GM19025 (cell line): ENCODE data around the gene C11orf58.

Experiments used
- ATAC-seq: cut with Tn5 transposase; IDR thresholded peaks from one replicate; pipeline ENCODE4 v1.9.1; 2021; ENCODE audit warnings: mild to moderate bottlenecking, low read depth, moderate library complexity; ENCODE audit not compliant: unreplicated experiment

C11orf58 gene

GRCh38 chr11:16767137-16767536 is 28.7 kb downstream of the C11orf58 start:
- no peak for ATAC-seq

DNA sequence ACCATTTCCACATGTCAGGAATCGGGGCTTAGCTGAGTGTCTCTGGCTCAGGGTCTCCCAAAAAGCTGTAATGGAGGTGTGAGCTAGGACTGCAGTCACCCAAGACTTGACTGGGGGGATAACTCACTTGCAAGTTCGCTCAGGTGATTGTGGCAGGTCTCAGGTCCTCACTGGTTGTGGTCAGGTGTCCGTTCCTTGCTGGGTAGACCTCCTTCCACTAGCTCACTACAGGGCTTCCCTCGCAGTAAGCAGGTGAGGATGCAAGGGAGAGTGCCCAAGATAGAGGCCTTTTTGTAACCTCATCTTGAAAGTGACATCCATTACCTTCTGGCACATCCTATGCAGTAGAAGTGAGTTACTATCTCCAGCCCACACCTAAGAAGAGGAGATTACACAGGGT is 29.5 kb downstream of the C11orf58 start:
- no peak for ATAC-seq

- no peak for ATAC-seq
Observed at GRCh38 chr11:16769386-16769785, 30.9 kb downstream of the C11orf58 start.

GRCh38 chr11:16770016-16770415 is 31.6 kb downstream of the C11orf58 start:
- no peak for ATAC-seq

GRCh38 chr11:16771350-16772140 is 33.1 kb downstream of the C11orf58 start:
- peak; percentile 44 for ATAC-seq

DNA sequence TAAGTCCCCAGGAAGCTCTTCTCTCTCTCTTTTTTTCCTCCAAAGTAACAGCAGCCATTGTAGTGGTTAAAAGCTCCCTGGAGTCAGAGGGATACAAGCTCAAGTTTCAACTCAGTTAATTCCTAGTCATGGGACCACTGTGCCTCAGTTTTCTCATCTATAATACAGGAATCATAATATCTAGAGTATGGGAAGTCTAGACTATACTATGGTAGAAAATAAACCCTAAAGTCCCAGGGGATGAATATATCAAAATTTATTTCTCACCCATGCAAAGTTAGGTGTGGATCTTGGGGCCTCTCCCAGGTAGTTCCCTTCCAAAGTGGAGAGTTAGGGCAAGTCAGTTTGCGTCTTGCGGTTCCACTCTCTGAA is 33.7 kb downstream of the C11orf58 start:
- ATAC-seq, result no peak

DNA sequence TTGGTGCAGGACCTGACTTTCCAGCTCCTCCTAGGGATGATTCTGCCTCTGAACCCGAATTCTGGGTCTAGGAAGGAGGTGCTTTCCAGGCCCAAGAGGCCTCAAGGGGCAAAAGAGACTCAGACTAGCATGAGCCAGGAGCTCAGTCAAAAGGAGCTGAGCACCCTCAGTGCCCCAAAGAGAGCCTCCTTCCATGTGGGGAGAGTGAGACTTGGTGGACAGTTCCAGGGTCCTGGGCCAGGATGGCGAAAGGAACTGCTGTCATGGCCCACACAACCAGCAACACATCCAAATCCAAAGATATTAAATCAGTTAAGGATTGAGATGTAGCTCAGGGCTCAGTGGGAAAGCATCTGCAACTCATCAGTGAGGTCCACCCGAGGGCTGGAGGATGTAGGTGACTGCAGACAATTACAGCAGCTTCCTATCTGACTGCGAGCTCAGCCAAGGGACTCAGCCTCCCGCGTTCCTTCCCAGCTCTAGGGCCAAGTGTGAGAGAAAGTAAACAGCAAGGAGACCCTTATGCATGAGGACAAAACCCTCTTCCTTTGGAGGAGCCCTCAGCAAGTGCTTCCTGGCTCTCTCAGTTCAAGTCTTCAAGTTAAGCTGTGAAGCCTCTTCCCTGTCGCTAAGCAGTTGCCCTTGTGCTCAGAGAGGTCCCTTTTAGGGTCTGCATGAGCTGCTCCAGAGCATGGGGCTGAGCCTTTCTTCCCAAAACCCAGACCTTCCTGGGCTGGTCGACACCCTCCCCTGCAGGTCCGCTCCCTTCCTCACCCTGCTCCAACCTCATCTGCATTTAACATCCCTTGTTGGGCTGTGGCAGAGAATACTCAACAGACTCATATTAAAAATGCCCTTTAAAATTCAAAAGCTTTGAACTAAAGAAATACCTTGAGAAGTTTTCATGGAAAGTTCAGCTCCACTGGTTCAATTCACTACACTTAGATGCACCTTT is 35.8 kb downstream of the C11orf58 start:
- no peak for ATAC-seq

DNA sequence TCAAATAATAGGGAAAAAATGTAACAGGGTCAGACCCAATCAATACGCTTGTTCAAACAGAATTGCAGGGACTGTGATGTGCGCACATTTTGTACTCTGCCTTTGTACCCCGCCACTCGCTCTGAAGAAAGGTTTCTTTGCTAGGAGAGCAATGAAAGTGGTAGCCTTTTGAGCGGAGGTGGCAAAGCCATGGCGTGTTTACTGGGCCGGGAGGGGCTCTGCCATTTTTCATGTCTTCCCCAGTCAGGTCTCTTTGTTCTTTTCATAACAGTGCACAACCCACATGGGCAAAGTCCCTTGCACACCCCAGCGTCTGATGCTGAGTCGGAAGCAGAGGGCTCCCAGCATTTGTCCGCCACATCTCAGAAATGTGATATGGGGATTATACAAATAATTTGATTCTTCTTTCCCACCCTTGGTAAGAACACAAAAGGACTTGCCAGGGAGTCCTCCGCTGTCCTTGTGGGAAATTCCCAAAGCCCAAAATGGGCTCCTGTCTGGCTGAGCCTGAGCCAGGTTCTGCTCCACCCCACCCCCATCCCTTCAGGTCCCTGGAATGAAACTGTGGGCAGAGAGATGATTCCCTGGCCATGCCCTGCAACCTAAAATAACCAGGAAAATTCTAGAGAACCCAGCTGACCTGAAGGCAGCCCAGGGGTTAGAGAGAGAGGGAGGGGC is 36.6 kb downstream of the C11orf58 start:
- no peak for ATAC-seq

- ATAC-seq, result no peak
Observed at GRCh38 chr11:16775614-16776283, 37.3 kb downstream of the C11orf58 start.

DNA sequence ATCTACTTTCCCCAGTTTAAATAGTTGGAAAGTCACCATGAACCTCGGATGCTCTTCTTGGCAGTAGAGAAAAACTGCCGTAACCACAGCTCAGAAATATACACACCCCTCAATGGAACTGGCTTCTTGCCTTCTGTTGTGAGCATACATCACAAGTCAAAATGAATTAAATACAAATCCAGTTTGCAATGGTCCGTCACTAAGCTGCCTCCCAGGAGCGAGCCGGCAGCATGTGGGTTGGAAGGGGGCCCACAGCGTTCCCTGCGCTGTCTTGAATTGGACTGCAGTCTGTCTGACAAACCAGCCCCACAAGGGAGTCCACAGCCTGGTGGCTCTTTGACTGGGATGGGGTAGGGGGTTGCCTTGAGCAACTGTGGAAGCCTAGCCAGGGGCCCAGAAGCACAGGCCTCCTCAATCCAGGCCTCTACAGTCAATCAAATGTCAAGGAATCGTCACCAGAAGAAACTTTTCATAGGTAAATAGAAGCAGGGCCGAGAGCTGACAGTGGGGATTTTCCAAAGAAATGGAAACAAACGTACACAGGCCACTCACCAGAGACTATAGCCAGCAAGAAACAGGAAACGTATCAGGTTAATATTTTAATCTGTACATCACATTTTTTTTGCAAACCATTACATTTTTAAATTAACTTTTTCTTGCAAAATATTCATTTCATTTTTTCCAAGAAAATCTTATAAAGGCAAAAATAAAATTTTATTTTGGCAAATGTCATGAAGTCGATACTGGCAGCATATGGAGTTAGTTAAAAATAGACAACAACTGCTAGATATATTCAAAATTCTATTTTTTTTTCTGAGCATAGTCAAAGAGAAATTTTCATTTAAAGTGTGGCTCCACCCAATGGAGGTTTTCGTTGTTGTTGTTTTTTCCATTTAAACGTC is 38.5 kb downstream of the C11orf58 start:
- no peak for ATAC-seq

GRCh38 chr11:16777613-16777975 is 39.1 kb downstream of the C11orf58 start:
- ATAC-seq, result no peak

DNA sequence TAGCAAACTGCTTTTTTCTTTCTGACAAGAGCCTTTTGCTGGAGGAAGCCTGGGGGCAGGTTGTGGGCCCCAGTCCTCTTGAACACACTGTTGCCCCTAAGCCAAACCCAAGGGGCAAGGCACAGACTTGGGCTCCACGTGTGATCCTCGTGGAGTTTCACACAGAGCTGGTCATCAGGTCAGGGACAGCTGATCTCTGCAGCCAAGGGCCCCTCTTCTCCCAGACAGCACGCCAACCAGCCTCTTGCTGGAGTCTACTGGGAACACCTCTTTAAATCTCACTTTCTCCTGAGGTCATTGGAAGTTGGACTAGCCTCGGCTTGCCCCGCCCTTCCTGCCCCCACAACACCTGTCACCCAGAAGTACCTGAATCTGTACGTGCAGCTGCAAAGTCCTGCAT is 39.8 kb downstream of the C11orf58 start:
- ATAC-seq, result no peak

DNA sequence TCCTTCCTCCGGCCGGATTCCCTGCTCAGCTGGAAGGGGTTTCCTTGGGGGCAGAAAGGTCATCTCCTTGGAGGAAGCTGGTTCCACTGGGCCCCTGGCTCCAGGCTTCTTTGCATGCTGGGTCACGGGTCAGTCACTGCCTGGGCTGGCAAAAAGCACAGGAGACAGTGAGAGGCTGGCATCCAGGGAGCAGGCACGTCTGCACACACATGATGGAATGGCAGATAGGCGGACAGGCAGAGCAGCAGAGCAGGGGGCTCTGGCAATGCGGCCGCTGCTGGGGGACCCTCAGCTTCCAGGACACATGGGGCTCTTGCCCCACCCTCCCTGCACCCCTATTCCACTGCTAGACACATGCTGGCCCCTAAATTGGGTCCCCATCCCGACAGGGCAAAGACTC is 40.4 kb downstream of the C11orf58 start:
- no peak for ATAC-seq

GRCh38 chr11:16779436-16779835 is 41.0 kb downstream of the C11orf58 start:
- ATAC-seq, result no peak

GRCh38 chr11:16780146-16780545 is 41.7 kb downstream of the C11orf58 start:
- no peak for ATAC-seq

GRCh38 chr11:16780698-16781550 is 42.5 kb downstream of the C11orf58 start:
- no peak for ATAC-seq

GRCh38 chr11:16781936-16782919 is 43.8 kb downstream of the C11orf58 start:
- ATAC-seq, result no peak
